Measurements from ENCODE around the gene MCF2L2. TPM values are rescaled to one million over a fixed set of nuclear protein-coding genes. Genes with fewer than 3 reads are reported as not detected.
A peak's percentile ranks its signal among the peaks of the same experiment; 100 is the strongest.
"Not testable (repeated sequence)": the region's sequence is repeated elsewhere in the genome, so short reads cannot be mapped to it uniquely, and the experiment has no call there.

The MCF2L2 gene
- total and polyA plus RNA-seq, 9 of the 15 experiments (the other 6 are each of a cell fraction or from before 2014, with no cell fraction given) = 0.56 to 4.2 (median 3.0) TPM

GRCh38 chr3:183475764-183476162 is 47.3 kb upstream of the MCF2L2 start:
- in situ Hi-C loops (cut with MboI); H3K9ac ChIP-seq (ENCODE audit: insufficient read depth in 1 of 2, low read depth in 2 of 2, low read length in 2 of 2); H4K20me1 ChIP-seq (replicated peaks; ENCODE audit: control insufficient read depth, insufficient read depth, low read length); FAIRE-seq; H3K9me1 ChIP-seq (ENCODE audit: control insufficient read depth, insufficient read depth, low read length); H3K27ac ChIP-seq (ENCODE audit: extremely low read depth, low read depth, low read length); CTCF ChIA-PET (ENCODE audit: low intra/inter-chr PET ratio); H3K79me2 ChIP-seq (ENCODE audit: control insufficient read depth, insufficient read depth, low read length); intact Hi-C loops (cut with micrococcal nuclease); H3K4me3 ChIP-seq; BruUV-seq (replicated peaks); H2AFZ ChIP-seq (ENCODE audit: low read depth, low read length); H3K4me2 ChIP-seq (ENCODE audit: insufficient read depth, low read length); H3K27me3 ChIP-seq (ENCODE audit: control insufficient read depth in 2 of 2, insufficient read depth in 2 of 2, low read length in 2 of 2); H3K36me3 ChIP-seq (ENCODE audit: control insufficient read depth, insufficient read depth, low read length); H3K9me3 ChIP-seq (replicated peaks; ENCODE audit: control insufficient read depth, insufficient read depth, low read depth, low read length); ATAC-seq; DNase-seq (ENCODE audit: extremely low read depth in 1 of 4, low spot score in 3 of 4): not testable (repeated sequence)
- 70% methylated on average over 1 of the region's 1 CpG for WGBS (ENCODE audit: insufficient coverage, low coverage, missing lambda C conversion rate)
- peak; percentile 63 for TF ChIP-seq ZNF512 (tag; IDR thresholded peaks at IDR 0.05)
- POLR2A ChIA-PET = interaction anchor here (0.6 to 1.7 kb wide), 3 partner anchors 13 to 1097 kb away, joined by 3 read pairs; no protein-coding TSS in a partner anchor
- H3K4me1 ChIP-seq (replicated peaks in 1 of 2; ENCODE audit: control insufficient read depth in 2 of 2, insufficient read depth in 2 of 2, low read length in 2 of 2) = peaks cover 11 to 17% of the 10 kb centered on the region in 2 experiments

- no peak for TF ChIP-seq NRF1 (conservative IDR thresholded peaks at IDR 0.05 in 1 of 2, IDR thresholded peaks at IDR 0.05 in 1 of 2)
- TF ChIP-seq ETS2 (tag; IDR thresholded peaks at IDR 0.05; ENCODE audit: borderline replicate concordance, poor library complexity, severe bottlenecking) = no peak
- no peak for TF ChIP-seq ID3 (CRISPR knock-in tag; IDR thresholded peaks at IDR 0.05)
- TF ChIP-seq ID3 (tag; IDR thresholded peaks at IDR 0.05) = no peak
- no peak for TF ChIP-seq DNMT1 (IDR thresholded peaks at IDR 0.05)
- TF ChIP-seq CGGBP1 (CRISPR knock-in tag; IDR thresholded peaks at IDR 0.05) = no peak
- TF ChIP-seq RBBP5 (IDR thresholded peaks at IDR 0.05; ENCODE audit: borderline replicate concordance, insufficient read depth, low read length, poor library complexity, severe bottlenecking) = no peak
- no peak for TF ChIP-seq ZFX (CRISPR knock-in tag; IDR thresholded peaks at IDR 0.05)
- TF ChIP-seq ZNF785 (CRISPR knock-in tag; IDR thresholded peaks at IDR 0.05) = no peak
- peaks cover 11 to 17% of the 10 kb centered on the region in 2 experiments for H3K4me1 ChIP-seq (replicated peaks in 1 of 2; ENCODE audit: control insufficient read depth in 2 of 2, insufficient read depth in 2 of 2, low read length in 2 of 2)
- no peak overlapping the region for H3K4me2 ChIP-seq (ENCODE audit: insufficient read depth, low read length)
- H2AFZ ChIP-seq (ENCODE audit: low read depth, low read length) = no peak overlapping the region
- no TSS peak for BruUV-seq (replicated peaks)
- H3K27ac ChIP-seq (ENCODE audit: extremely low read depth, low read depth, low read length) = no peak overlapping the region
- H3K9ac ChIP-seq (ENCODE audit: insufficient read depth in 1 of 2, low read depth in 2 of 2, low read length in 2 of 2) = no peak overlapping the region
- no peaks in the 10 kb centered on the region for H3K79me2 ChIP-seq (ENCODE audit: control insufficient read depth, insufficient read depth, low read length)
- POLR2A ChIA-PET = interaction anchor here (0.5 to 1.7 kb wide), 5 partner anchors 11 to 1349 kb away, joined by 3 to 4 read pairs (median 3); no protein-coding TSS in a partner anchor
- in situ Hi-C loops (cut with MboI) (no loop called here), intact Hi-C loops (cut with micrococcal nuclease) (no loop called here)
- 3% methylated on average over 3 of the region's 3 CpGs for WGBS (ENCODE audit: insufficient coverage, low coverage, missing lambda C conversion rate)
- DNase-seq (ENCODE audit: extremely low read depth in 1 of 4, low spot score in 3 of 4) = no peak
- H4K20me1 ChIP-seq (replicated peaks; ENCODE audit: control insufficient read depth, insufficient read depth, low read length) = no peaks in the 10 kb centered on the region
- no peak overlapping the region for H3K4me3 ChIP-seq
- no peaks in the 10 kb centered on the region for H3K9me1 ChIP-seq (ENCODE audit: control insufficient read depth, insufficient read depth, low read length)
- FAIRE-seq = no peak
- CTCF ChIA-PET (ENCODE audit: low intra/inter-chr PET ratio) = no interaction called here
- no peaks in the 10 kb centered on the region for H3K9me3 ChIP-seq (replicated peaks; ENCODE audit: control insufficient read depth, insufficient read depth, low read depth, low read length)
- no peak for ATAC-seq
- no peaks in the 10 kb centered on the region for H3K36me3 ChIP-seq (ENCODE audit: control insufficient read depth, insufficient read depth, low read length)
- H3K27me3 ChIP-seq (ENCODE audit: control insufficient read depth in 2 of 2, insufficient read depth in 2 of 2, low read length in 2 of 2) = no peaks in the 10 kb centered on the region
Measured at GRCh38 chr3:183475016-183475763, 46.8 kb upstream of the MCF2L2 start.
